HPDE6-E6E7 (cell line): ENCODE data around the gene NKX6-1.

Source experiments
- DNase-seq: peaks from one replicate; pipeline ENCODE4 v3.0.0; 2011; ENCODE audit warnings: missing footprints; ENCODE audit errors: extremely low spot score

Gene NKX6-1

GRCh38 chr4:84479663-84480062 lies 19.4 kb downstream of the NKX6-1 start:
- no peak for DNase-seq

GRCh38 chr4:84477738-84478137 lies 21.4 kb downstream of the NKX6-1 start:
- no peak for DNase-seq

- DNase-seq, result no peak
Observed at GRCh38 chr4:84474107-84474506, 25.0 kb downstream of the NKX6-1 start.

GRCh38 chr4:84472154-84472553 lies 26.9 kb downstream of the NKX6-1 start:
- DNase-seq, result no peak

- no peak for DNase-seq
Observed at GRCh38 chr4:84470204-84470785, 28.8 kb downstream of the NKX6-1 start.

- DNase-seq, result no peak
Observed at GRCh38 chr4:84467601-84468000, 31.5 kb downstream of the NKX6-1 start.

- DNase-seq, result no peak
Observed at GRCh38 chr4:84459783-84460182, 39.3 kb downstream of the NKX6-1 start.

- no peak for DNase-seq
Observed at GRCh38 chr4:84456157-84456556, 42.9 kb downstream of the NKX6-1 start.

GRCh38 chr4:84455697-84456096 lies 43.4 kb downstream of the NKX6-1 start:
- DNase-seq, result no peak

GRCh38 chr4:84451546-84451945 lies 47.5 kb downstream of the NKX6-1 start:
- no peak for DNase-seq

GRCh38 chr4:84443523-84443922 lies 55.6 kb downstream of the NKX6-1 start:
- no peak for DNase-seq

GRCh38 chr4:84442778-84443177 lies 56.3 kb downstream of the NKX6-1 start:
- DNase-seq, result no peak
